GM23338 (cell line): ENCODE data around the gene PSMA7. TPM values are rescaled to one million over a fixed set of nuclear protein-coding genes. Genes with fewer than 3 reads are reported as not detected.

Experiments used
- ATAC-seq: fragments of 200-7000 bp; cut with Tn5 transposase; 3 replicates; pipeline ENCODE4 v1.9.1; 2020
- DNase-seq: peaks from one replicate; pipeline ENCODE4 v3.0.0-alpha.2; 2015; ENCODE audit warnings: low spot score
- H2AFZ ChIP-seq: fragments of 200-600 bp; sonication (generic); 2 replicates; pipeline ENCODE4 v1.8.0; 2016; ENCODE audit warnings: antibody characterized with exemption, mild to moderate bottlenecking, moderate library complexity
- H3F3A ChIP-seq: fragments of 200-600 bp; sonication (generic); replicated peaks from 2 replicates; pipeline ENCODE4 v1.8.0; 2017; ENCODE audit warnings: antibody characterized with exemption, mixed run types, low read depth
- H3K27ac ChIP-seq: fragments of 200-600 bp; sonication (generic); 2 replicates; pipeline ENCODE4 v1.6.1; 2016; ENCODE audit warnings: low read depth
- H3K27me3 ChIP-seq: fragments of 200-600 bp; sonication (generic); 2 replicates; pipeline ENCODE4 v1.8.0; 2016; ENCODE audit warnings: mild to moderate bottlenecking, mixed run types, moderate library complexity; ENCODE audit not compliant: insufficient read depth
- H3K36me3 ChIP-seq: fragments of 200-600 bp; sonication (generic); 2 replicates; pipeline ENCODE4 v1.8.0; 2016; ENCODE audit warnings: mild to moderate bottlenecking; ENCODE audit not compliant: insufficient read depth
- H3K4me1 ChIP-seq: fragments of 200-600 bp; sonication (generic); 2 replicates; pipeline ENCODE4 v1.8.0; 2016; ENCODE audit warnings: mild to moderate bottlenecking, moderate library complexity; ENCODE audit not compliant: insufficient read depth
- H3K4me2 ChIP-seq: fragments of 200-600 bp; sonication (generic); 2 replicates; pipeline ENCODE4 v1.7.1; 2017; ENCODE audit warnings: mixed run types
- H3K4me3 ChIP-seq: fragments of 200-600 bp; sonication (generic); 2 replicates; pipeline ENCODE4 v1.6.1; 2016; ENCODE audit warnings: mixed run types
- H3K79me2 ChIP-seq: fragments of 200-600 bp; sonication (generic); replicated peaks from 2 replicates; pipeline ENCODE4 v1.8.0; 2017; ENCODE audit warnings: mild to moderate bottlenecking; ENCODE audit not compliant: insufficient read depth
- H3K9me2 ChIP-seq: fragments of 200-600 bp; sonication (generic); 2 replicates; pipeline ENCODE4 v1.8.0; 2017; ENCODE audit not compliant: insufficient read depth
- H4K20me1 ChIP-seq: fragments of 200-600 bp; sonication (generic); replicated peaks from 2 replicates; pipeline ENCODE4 v1.8.0; 2017; ENCODE audit warnings: mild to moderate bottlenecking; ENCODE audit not compliant: insufficient read depth
- H3K27ac Mint-ChIP-seq: 2 replicates; pipeline ENCODE4 v1.8.0; 2020; ENCODE audit warnings: inconsistent platforms, mild to moderate bottlenecking, moderate library complexity, mixed read lengths
- H3K27me3 Mint-ChIP-seq: 3 replicates; pipeline ENCODE4 v1.8.0; 2022; ENCODE audit warnings: low read depth, mild to moderate bottlenecking, moderate library complexity, mixed read lengths, inconsistent platforms; ENCODE audit not compliant: insufficient read depth, poor library complexity
- H3K36me3 Mint-ChIP-seq: 3 replicates; pipeline ENCODE4 v1.8.0; 2021; ENCODE audit warnings: low read depth, mild to moderate bottlenecking, inconsistent platforms, moderate library complexity, mixed read lengths
- H3K4me1 Mint-ChIP-seq: 3 replicates; pipeline ENCODE4 v1.8.0; 2020; ENCODE audit warnings: mild to moderate bottlenecking, inconsistent platforms, mixed read lengths
- H3K4me3 Mint-ChIP-seq: 3 replicates; pipeline ENCODE4 v1.8.0; 2021; ENCODE audit warnings: moderate library complexity, mild to moderate bottlenecking, inconsistent platforms, mixed read lengths
- H3K9me3 Mint-ChIP-seq: 3 replicates; pipeline ENCODE4 v1.8.0; 2020; ENCODE audit warnings: moderate library complexity, mild to moderate bottlenecking, inconsistent platforms, mixed read lengths
- CTCF ChIP-seq, 2 experiments: fragments of 200-600 bp in 1 of 2; sonication (generic) in 1 of 2; conservative IDR thresholded peaks; 2 replicates each; pipeline versions ENCODE4 v1.5.1 to v1.6.1; 2016 to 2017; ENCODE audit warnings: antibody characterized with exemption in 2 of 2, low read depth in 2 of 2, mild to moderate bottlenecking in 2 of 2, moderate library complexity in 1 of 2
- ETS1 ChIP-seq: IDR thresholded peaks from 2 replicates; pipeline ENCODE4 v1.6.1; 2016; ENCODE audit warnings: antibody characterized with exemption
- EZH2 ChIP-seq: fragments of 200-600 bp; sonication (generic); IDR thresholded peaks from one replicate; pipeline ENCODE4 v1.8.0; 2017; ENCODE audit warnings: antibody characterized with exemption, mild to moderate bottlenecking, low read depth; ENCODE audit not compliant: unreplicated experiment
- EZH2phosphoT487 ChIP-seq: fragments of 200-600 bp; sonication (generic); IDR thresholded peaks from one replicate; pipeline ENCODE4 v1.8.1; 2018; ENCODE audit warnings: antibody characterized with exemption; ENCODE audit not compliant: unreplicated experiment
- JUNB ChIP-seq: IDR thresholded peaks from one replicate; pipeline ENCODE4 v1.6.1; 2016; ENCODE audit warnings: antibody characterized with exemption; ENCODE audit not compliant: unreplicated experiment
- NANOG ChIP-seq: IDR thresholded peaks from 2 replicates; pipeline ENCODE4 v1.6.1; 2016; ENCODE audit warnings: antibody characterized with exemption, borderline replicate concordance
- POLR2AphosphoS5 ChIP-seq: IDR thresholded peaks from 2 replicates; pipeline ENCODE4 v1.6.1; 2016; ENCODE audit warnings: antibody characterized with exemption, low read depth
- REST ChIP-seq: IDR thresholded peaks from one replicate; pipeline ENCODE4 v1.6.1; 2018; ENCODE audit warnings: antibody characterized with exemption; ENCODE audit not compliant: unreplicated experiment
- STAT1 ChIP-seq: IDR thresholded peaks from one replicate; pipeline ENCODE4 v1.6.1; 2016; ENCODE audit warnings: antibody characterized with exemption; ENCODE audit not compliant: unreplicated experiment
- ZNF114 ChIP-seq: fragments of 250-450 bp; sonication (Bioruptor Pico); IDR thresholded peaks from 2 replicates; pipeline ENCODE4 v1.5.0; 2020; ENCODE audit warnings: mild to moderate bottlenecking, moderate library complexity
- polyA plus RNA-seq: library from polyadenylated mRNA; unstranded; fragments of >200 nt; fragmentation: Nextera tagmentation; extraction: Ambion mirVana; gene quantifications from 2 replicates; pipeline ENCODE4 v1.2.1, GENCODE V29; 2016
- total RNA-seq: library from RNA; depleted of rRNA; stranded (reverse); fragments of >200 nt; shearing (Covaris generic); gene quantifications from 2 replicates; pipeline ENCODE4 v1.2.3, GENCODE V29; 2014
- TF ChIP-seq, protein P1 (sequence below): fragments of 250-450 bp; sonication (Bioruptor Pico); IDR thresholded peaks from 2 replicates; pipeline ENCODE4 v1.5.0; 2020; ENCODE audit warnings: mild to moderate bottlenecking, moderate library complexity

PSMA7 gene
- total and polyA plus RNA-seq, 2 experiments from 2014 or later: 357 to 628 TPM

DNA sequence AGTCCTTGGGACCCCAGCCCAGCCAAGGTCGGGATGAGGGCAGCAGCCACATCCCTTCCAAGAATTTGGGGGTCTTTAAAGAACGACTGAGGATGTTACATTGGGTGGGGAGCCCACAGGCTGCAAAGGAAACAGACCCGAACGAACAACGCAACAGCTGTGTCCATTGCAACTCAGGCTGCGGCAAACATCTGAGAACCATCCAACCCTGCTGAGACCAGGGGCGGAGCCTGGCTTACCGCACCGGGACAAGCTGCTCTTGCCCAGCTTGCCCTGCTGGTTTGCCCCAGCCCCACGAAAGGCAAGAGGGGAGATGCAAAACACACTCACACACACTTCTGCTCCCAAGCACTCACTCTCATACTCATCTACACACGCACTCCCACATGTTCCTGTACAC lies 56.0 kb downstream of the PSMA7 start:
- H3K9me3 Mint-ChIP-seq: no peaks in the 10 kb centered on the region
- no peak for TF ChIP-seq REST
- no peak for TF ChIP-seq ZNF114 (CRISPR knock-in tag)
- TF ChIP-seq, protein P1, sequence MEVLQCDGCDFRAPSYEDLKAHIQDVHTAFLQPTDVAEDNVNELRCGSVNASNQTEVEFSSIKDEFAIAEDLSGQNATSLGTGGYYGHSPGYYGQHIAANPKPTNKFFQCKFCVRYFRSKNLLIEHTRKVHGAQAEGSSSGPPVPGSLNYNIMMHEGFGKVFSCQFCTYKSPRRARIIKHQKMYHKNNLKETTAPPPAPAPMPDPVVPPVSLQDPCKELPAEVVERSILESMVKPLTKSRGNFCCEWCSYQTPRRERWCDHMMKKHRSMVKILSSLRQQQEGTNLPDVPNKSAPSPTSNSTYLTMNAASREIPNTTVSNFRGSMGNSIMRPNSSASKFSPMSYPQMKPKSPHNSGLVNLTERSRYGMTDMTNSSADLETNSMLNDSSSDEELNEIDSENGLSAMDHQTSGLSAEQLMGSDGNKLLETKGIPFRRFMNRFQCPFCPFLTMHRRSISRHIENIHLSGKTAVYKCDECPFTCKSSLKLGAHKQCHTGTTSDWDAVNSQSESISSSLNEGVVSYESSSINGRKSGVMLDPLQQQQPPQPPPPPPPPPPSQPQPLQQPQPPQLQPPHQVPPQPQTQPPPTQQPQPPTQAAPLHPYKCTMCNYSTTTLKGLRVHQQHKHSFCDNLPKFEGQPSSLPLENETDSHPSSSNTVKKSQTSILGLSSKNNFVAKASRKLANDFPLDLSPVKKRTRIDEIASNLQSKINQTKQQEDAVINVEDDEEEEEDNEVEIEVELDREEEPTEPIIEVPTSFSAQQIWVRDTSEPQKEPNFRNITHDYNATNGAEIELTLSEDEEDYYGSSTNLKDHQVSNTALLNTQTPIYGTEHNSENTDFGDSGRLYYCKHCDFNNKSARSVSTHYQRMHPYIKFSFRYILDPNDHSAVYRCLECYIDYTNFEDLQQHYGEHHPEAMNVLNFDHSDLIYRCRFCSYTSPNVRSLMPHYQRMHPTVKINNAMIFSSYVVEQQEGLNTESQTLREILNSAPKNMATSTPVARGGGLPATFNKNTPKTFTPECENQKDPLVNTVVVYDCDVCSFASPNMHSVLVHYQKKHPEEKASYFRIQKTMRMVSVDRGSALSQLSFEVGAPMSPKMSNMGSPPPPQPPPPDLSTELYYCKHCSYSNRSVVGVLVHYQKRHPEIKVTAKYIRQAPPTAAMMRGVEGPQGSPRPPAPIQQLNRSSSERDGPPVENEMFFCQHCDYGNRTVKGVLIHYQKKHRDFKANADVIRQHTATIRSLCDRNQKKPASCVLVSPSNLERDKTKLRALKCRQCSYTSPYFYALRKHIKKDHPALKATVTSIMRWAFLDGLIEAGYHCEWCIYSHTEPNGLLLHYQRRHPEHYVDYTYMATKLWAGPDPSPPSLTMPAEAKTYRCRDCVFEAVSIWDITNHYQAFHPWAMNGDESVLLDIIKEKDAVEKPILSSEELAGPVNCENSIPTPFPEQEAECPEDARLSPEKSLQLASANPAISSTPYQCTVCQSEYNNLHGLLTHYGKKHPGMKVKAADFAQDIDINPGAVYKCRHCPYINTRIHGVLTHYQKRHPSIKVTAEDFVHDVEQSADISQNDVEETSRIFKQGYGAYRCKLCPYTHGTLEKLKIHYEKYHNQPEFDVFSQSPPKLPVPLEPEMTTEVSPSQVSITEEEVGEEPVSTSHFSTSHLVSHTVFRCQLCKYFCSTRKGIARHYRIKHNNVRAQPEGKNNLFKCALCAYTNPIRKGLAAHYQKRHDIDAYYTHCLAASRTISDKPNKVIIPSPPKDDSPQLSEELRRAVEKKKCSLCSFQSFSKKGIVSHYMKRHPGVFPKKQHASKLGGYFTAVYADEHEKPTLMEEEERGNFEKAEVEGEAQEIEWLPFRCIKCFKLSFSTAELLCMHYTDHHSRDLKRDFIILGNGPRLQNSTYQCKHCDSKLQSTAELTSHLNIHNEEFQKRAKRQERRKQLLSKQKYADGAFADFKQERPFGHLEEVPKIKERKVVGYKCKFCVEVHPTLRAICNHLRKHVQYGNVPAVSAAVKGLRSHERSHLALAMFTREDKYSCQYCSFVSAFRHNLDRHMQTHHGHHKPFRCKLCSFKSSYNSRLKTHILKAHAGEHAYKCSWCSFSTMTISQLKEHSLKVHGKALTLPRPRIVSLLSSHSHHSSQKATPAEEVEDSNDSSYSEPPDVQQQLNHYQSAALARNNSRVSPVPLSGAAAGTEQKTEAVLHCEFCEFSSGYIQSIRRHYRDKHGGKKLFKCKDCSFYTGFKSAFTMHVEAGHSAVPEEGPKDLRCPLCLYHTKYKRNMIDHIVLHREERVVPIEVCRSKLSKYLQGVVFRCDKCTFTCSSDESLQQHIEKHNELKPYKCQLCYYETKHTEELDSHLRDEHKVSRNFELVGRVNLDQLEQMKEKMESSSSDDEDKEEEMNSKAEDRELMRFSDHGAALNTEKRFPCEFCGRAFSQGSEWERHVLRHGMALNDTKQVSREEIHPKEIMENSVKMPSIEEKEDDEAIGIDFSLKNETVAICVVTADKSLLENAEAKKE (CRISPR knock-in tag): no peak
- TF ChIP-seq NANOG: no peak
- TF ChIP-seq JUNB: no peak
- no peak for TF ChIP-seq STAT1
- TF ChIP-seq ETS1: no peak
- TF ChIP-seq EZH2phosphoT487: no peak
- no peak for TF ChIP-seq POLR2AphosphoS5
- no peak for TF ChIP-seq EZH2
- no peak for TF ChIP-seq CTCF (conservative IDR thresholded peaks at IDR 0.05; ENCODE audit: low read depth in 2 of 2)
- H3K27ac ChIP-seq: no peak overlapping the region
- no peaks in the 10 kb centered on the region for H4K20me1 ChIP-seq
- peaks cover 5% of the 10 kb centered on the region for H3K27me3 Mint-ChIP-seq
- no peaks in the 10 kb centered on the region for H3K27me3 ChIP-seq
- H3K36me3 ChIP-seq: no peaks in the 10 kb centered on the region
- H3K4me3 ChIP-seq: no peak overlapping the region
- DNase-seq (no peak), ATAC-seq (peak; percentile 72)
- no peak overlapping the region for H3K27ac Mint-ChIP-seq
- H3K4me3 Mint-ChIP-seq: no peak overlapping the region
- no peaks in the 10 kb centered on the region for H3F3A ChIP-seq
- H3K79me2 ChIP-seq: no peaks in the 10 kb centered on the region
- no peak overlapping the region for H3K4me2 ChIP-seq
- no peak overlapping the region for H2AFZ ChIP-seq
- no peaks in the 10 kb centered on the region for H3K4me1 ChIP-seq
- H3K9me2 ChIP-seq: no peaks in the 10 kb centered on the region
- no peaks in the 10 kb centered on the region; the same call in 2 of the 3 replicates for H3K36me3 Mint-ChIP-seq
- H3K4me1 Mint-ChIP-seq: no peaks in the 10 kb centered on the region
